ENCODE data around the gene SHE. TPM values are rescaled to one million over a fixed set of nuclear protein-coding genes. Genes with fewer than 3 reads are reported as not detected.
A peak's percentile ranks its signal among the peaks of the same experiment; 100 is the strongest.

The SHE gene
- total and polyA plus RNA-seq, 12 donors: 7.9 to 19.6 (median 13.3) TPM

DNA sequence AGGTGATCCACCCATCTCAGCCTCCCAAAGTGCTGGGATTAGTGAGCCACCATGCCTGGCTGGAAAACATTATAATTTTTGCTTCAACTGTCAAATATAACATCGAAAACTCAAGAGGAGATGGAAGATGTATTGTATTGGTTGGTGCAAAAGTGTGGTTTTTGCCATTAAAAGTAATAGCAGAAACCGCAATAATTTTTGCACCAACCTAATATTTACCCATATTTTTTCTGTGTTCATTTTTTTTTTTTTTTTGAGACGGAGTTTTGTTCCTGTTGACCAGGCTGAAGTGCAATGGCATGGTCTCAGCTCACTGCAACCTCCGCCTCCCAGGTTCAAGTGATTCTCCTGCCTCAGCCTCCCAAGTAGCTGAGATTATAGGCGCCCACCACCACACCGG, 27.1 kb upstream of the SHE start:
- TF ChIP-seq, protein P1, sequence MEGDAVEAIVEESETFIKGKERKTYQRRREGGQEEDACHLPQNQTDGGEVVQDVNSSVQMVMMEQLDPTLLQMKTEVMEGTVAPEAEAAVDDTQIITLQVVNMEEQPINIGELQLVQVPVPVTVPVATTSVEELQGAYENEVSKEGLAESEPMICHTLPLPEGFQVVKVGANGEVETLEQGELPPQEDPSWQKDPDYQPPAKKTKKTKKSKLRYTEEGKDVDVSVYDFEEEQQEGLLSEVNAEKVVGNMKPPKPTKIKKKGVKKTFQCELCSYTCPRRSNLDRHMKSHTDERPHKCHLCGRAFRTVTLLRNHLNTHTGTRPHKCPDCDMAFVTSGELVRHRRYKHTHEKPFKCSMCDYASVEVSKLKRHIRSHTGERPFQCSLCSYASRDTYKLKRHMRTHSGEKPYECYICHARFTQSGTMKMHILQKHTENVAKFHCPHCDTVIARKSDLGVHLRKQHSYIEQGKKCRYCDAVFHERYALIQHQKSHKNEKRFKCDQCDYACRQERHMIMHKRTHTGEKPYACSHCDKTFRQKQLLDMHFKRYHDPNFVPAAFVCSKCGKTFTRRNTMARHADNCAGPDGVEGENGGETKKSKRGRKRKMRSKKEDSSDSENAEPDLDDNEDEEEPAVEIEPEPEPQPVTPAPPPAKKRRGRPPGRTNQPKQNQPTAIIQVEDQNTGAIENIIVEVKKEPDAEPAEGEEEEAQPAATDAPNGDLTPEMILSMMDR (IDR thresholded peaks at IDR 0.05): no peak
- no peaks in the 10 kb centered on the region for H3K27me3 ChIP-seq
- 92 to 97% methylated on average over 6 of the region's 6 CpGs for WGBS, 2 donors
- peaks cover 0 to 16% (median 0%) of the 10 kb centered on the region in 9 donors for H3K36me3 ChIP-seq
- no peaks in the 10 kb centered on the region for H3K9me3 ChIP-seq
- no peak overlapping the region for H3K27ac ChIP-seq
- no peak for DNase-seq
- intact Hi-C loops (cut with DNase I): no loop called here
- H3K4me1 ChIP-seq: no peaks in the 10 kb centered on the region
- ATAC-seq: no peak
- no peak overlapping the region for H3K4me3 ChIP-seq

DNA sequence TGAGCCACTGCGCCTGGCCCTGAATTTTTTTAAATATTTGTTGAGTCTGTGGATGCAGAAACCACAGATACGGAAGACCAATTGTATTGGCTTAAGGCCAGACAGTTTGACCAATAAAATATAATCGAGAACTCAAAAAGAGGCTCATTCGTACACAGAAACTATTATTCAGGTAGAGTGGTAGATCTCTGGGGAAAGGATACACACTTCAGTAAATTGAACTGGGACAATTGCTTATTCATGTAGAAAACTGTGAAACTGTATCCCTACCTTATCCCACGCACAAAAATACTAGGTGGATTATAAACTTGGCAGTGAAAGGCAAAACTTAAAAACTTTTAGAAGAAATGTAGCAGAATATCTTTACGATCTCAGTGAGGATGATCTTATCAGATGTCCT, 25.0 kb upstream of the SHE start:
- Histone ChIP-seq H3K9me3 (no peaks in the 10 kb centered on the region), H3K36me3 (peaks cover 0 to 24% (median 0%) of the 10 kb centered on the region in 9 donors), H3K27me3 (no peaks in the 10 kb centered on the region), H3K4me3 (no peak overlapping the region), H3K4me1 (peaks cover 0 to 1% (median 0%) of the 10 kb centered on the region in 9 donors), H3K27ac (peak overlapping the region in 1 of 10 donors; percentile 19)
- ATAC-seq: no peak
- TF ChIP-seq, protein P1 (IDR thresholded peaks at IDR 0.05): no peak
- WGBS, 2 donors: 74 to 83% methylated on average over 6 of the region's 6 CpGs
- DNase-seq: no peak
- intact Hi-C loops (cut with DNase I): no loop called here

- Histone ChIP-seq H3K4me1 (peaks cover 5 to 25% (median 17%) of the 10 kb centered on the region in 9 donors), H3K4me3 (no peak overlapping the region), H3K9me3 (no peaks in the 10 kb centered on the region), H3K36me3 (peaks cover 0 to 19% (median 0%) of the 10 kb centered on the region in 9 donors), H3K27ac (no peak overlapping the region), H3K27me3 (no peaks in the 10 kb centered on the region)
- intact Hi-C loops (cut with DNase I): no loop called here
- no peak for DNase-seq
- no peak for ATAC-seq
- TF ChIP-seq, protein P1 (IDR thresholded peaks at IDR 0.05): no peak
These were observed 22.7 kb upstream of the SHE start for GRCh38 chr1:154524881-154525280.

DNA sequence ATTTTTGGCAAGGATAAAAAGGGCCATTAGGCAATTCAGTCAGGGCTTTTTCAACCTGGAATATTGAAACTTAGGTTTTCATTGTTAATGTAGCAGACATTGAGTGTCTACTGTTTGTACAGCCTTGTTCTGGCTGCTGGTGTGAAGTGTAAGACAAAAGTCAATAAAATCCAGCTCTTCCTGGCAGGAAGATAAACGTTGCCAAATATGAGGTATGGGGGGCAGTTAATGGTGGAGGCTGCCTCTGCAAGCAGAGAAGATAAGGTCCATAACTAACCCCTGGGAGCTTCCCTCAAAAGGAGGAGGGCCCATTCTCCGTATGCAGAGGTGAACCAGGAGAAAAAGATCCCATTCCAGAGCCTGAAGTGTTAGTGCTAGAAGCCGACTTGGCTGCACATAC, 19.5 kb upstream of the SHE start:
- WGBS, 2 donors: 43 to 61% methylated on average over 3 of the region's 3 CpGs
- Histone ChIP-seq H3K4me1 (peaks cover 5 to 32% (median 23%) of the 10 kb centered on the region in 9 donors), H3K27ac (no peak overlapping the region), H3K36me3 (peaks cover 0 to 19% (median 0%) of the 10 kb centered on the region in 9 donors), H3K9me3 (no peaks in the 10 kb centered on the region), H3K27me3 (no peaks in the 10 kb centered on the region), H3K4me3 (no peak overlapping the region)
- TF ChIP-seq, protein P1 (IDR thresholded peaks at IDR 0.05): no peak
- ATAC-seq (no peak), DNase-seq (no peak)
- intact Hi-C loops (cut with DNase I): no loop called here
